Panc1 (cell line): ENCODE results near the gene TNFRSF18. TPM values are rescaled to one million over a fixed set of nuclear protein-coding genes. Genes with fewer than 3 reads are reported as not detected.
"Not testable (repeated sequence)": the region's sequence is repeated elsewhere in the genome, so short reads cannot be mapped to it uniquely, and the experiment has no call there.

Experiments used
- ATAC-seq: fragments of 200-7000 bp; cut with Tn5 transposase; 2 replicates; pipeline ENCODE4 v1.9.1; 2020; ENCODE audit warnings: mild to moderate bottlenecking, moderate library complexity
- BruUV-seq: library from RNA; stranded (reverse); fragments of 400-500 nt; replicated peaks from 2 replicates; lab custom pipeline; 2021; lab: Mats Ljungman, UMichigan
- CTCF ChIA-PET: fragments of 300-600 bp; sonication (Branson Sonifier 250); formaldehyde crosslinking; loops from one replicate; lab custom pipeline; 2022; ENCODE audit warnings: antibody characterized with exemption; lab: Charles Lee
- POLR2A ChIA-PET: fragments of 300-600 bp; sonication (Branson Sonifier 250); formaldehyde crosslinking; loops from one replicate; lab custom pipeline; 2022; ENCODE audit warnings: antibody characterized with exemption; lab: Charles Lee
- DNase-seq: peaks from one replicate; pipeline ENCODE4 v3.0.0-alpha.2; 2010; ENCODE audit warnings: low read depth, low spot score
- H3K27ac ChIP-seq: 2 replicates; pipeline ENCODE4 v1.5.1; 2011; ENCODE audit warnings: mild to moderate bottlenecking, low read length, inconsistent platforms
- H3K27me3 ChIP-seq: fragments of 200-500 bp; sonication (Bioruptor generic); 2 replicates; pipeline ENCODE4 v1.6.0; 2014; ENCODE audit warnings: low read length, inconsistent platforms; ENCODE audit not compliant: control insufficient read depth, insufficient read depth
- H3K36me3 ChIP-seq: fragments of 200-500 bp; sonication (Bioruptor generic); 2 replicates; pipeline ENCODE4 v1.5.1; 2014; ENCODE audit warnings: inconsistent platforms, mild to moderate bottlenecking, low read length, moderate library complexity; ENCODE audit not compliant: control insufficient read depth, insufficient read depth
- H3K4me1 ChIP-seq: 2 replicates; pipeline ENCODE4 v1.5.1; 2011; ENCODE audit warnings: inconsistent platforms, mild to moderate bottlenecking, low read length, moderate library complexity; ENCODE audit not compliant: control insufficient read depth, insufficient read depth
- H3K4me3 ChIP-seq, 2 experiments: 2 replicates each; pipeline ENCODE4 v1.5.1; 2011 to 2012; ENCODE audit warnings: low read depth in 2 of 2, low read length in 2 of 2, mild to moderate bottlenecking in 2 of 2, inconsistent platforms in 1 of 2, moderate library complexity in 1 of 2
- H3K9me3 ChIP-seq: fragments of 200-500 bp; sonication (Bioruptor generic); 2 replicates; pipeline ENCODE4 v1.5.1; 2014; ENCODE audit warnings: low read depth, mild to moderate bottlenecking, inconsistent platforms, low read length, moderate library complexity; ENCODE audit not compliant: control insufficient read depth, insufficient read depth
- POLR2AphosphoS5 ChIP-seq: IDR thresholded peaks from 2 replicates; pipeline ENCODE4 v1.6.1; 2012; ENCODE audit warnings: mild to moderate bottlenecking, low read depth, low read length, moderate library complexity
- SIN3A ChIP-seq: IDR thresholded peaks from 2 replicates; pipeline ENCODE4 v1.6.1; 2012; ENCODE audit warnings: low read depth, mild to moderate bottlenecking, low read length, moderate library complexity, borderline replicate concordance; ENCODE audit not compliant: insufficient read depth
- TCF7L2 ChIP-seq: IDR thresholded peaks from 2 replicates; pipeline ENCODE4 v1.6.1; 2011; ENCODE audit warnings: mild to moderate bottlenecking, low read depth, low read length, inconsistent platforms
- in situ Hi-C: cut with HindIII; loops from 2 replicates; pipeline ENCODE4 v1.10.0; 2016; ENCODE audit warnings: low sequenced_read_pairs, low pct_unique_long_range_greater_than_20kb
- intact Hi-C: fragments of 100-400 bp; cut with micrococcal nuclease; formaldehyde crosslinking; loops from one replicate; pipeline ENCODE4 v1.10.0; 2022; ENCODE audit not compliant: unreplicated experiment
- total RNA-seq: library from RNA; stranded (reverse); gene quantifications from one replicate; pipeline ENCODE4 v1.2.1, GENCODE V29; 2021; ENCODE audit not compliant: unreplicated experiment
- TF ChIP-seq, protein P1 (sequence below), 2 experiments: IDR thresholded peaks; 2 replicates each; pipeline ENCODE4 v1.6.1; 2011 to 2012; ENCODE audit warnings: low read depth in 2 of 2, control low read depth in 1 of 2, low read length in 1 of 2, mild to moderate bottlenecking in 1 of 2, moderate library complexity in 1 of 2; ENCODE audit not compliant: insufficient read depth in 1 of 2
- TF ChIP-seq, protein P2 (sequence below): fragments of 450-650 bp; IDR thresholded peaks from 2 replicates; pipeline ENCODE4 v1.5.1; 2017; ENCODE audit warnings: mild to moderate bottlenecking

Gene TNFRSF18
- total RNA-seq, 1 experiment from 2014 or later: 4.3 TPM

DNA sequence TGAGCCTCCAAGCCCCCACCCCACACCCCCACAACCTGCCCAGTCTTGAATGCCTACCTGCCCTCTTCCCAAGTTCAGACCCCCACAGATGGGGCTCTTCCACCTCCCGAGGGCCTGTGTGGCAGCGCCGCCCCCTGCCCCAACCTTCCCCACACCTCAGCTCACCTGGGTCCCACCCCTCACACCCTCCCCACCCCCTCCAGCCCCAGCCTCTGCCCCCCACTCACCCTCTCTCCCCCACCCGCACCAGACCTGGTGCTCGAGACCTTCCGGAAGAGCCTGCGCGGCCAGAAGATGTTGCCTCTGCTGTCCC, 9.2 kb downstream of the TNFRSF18 start:
- in situ Hi-C loops: no loop called here
- no peak for ATAC-seq
- H3K36me3 ChIP-seq: no peaks in the 10 kb centered on the region
- no TSS peak for BruUV-seq
- H3K4me1 ChIP-seq: no peaks in the 10 kb centered on the region
- ChIA-PET CTCF (no interaction called here), POLR2A (no interaction called here)
- no peak for DNase-seq
- no peaks in the 10 kb centered on the region for H3K27me3 ChIP-seq
- no peaks in the 10 kb centered on the region for H3K9me3 ChIP-seq
- no peak for TF ChIP-seq POLR2AphosphoS5
- TF ChIP-seq, protein P1, sequence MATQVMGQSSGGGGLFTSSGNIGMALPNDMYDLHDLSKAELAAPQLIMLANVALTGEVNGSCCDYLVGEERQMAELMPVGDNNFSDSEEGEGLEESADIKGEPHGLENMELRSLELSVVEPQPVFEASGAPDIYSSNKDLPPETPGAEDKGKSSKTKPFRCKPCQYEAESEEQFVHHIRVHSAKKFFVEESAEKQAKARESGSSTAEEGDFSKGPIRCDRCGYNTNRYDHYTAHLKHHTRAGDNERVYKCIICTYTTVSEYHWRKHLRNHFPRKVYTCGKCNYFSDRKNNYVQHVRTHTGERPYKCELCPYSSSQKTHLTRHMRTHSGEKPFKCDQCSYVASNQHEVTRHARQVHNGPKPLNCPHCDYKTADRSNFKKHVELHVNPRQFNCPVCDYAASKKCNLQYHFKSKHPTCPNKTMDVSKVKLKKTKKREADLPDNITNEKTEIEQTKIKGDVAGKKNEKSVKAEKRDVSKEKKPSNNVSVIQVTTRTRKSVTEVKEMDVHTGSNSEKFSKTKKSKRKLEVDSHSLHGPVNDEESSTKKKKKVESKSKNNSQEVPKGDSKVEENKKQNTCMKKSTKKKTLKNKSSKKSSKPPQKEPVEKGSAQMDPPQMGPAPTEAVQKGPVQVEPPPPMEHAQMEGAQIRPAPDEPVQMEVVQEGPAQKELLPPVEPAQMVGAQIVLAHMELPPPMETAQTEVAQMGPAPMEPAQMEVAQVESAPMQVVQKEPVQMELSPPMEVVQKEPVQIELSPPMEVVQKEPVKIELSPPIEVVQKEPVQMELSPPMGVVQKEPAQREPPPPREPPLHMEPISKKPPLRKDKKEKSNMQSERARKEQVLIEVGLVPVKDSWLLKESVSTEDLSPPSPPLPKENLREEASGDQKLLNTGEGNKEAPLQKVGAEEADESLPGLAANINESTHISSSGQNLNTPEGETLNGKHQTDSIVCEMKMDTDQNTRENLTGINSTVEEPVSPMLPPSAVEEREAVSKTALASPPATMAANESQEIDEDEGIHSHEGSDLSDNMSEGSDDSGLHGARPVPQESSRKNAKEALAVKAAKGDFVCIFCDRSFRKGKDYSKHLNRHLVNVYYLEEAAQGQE (IDR thresholded peaks at IDR 0.05; ENCODE audit: insufficient read depth in 1 of 2, low read depth in 2 of 2, low read length in 1 of 2): no peak
- no peak for TF ChIP-seq TCF7L2
- TF ChIP-seq, protein P2, sequence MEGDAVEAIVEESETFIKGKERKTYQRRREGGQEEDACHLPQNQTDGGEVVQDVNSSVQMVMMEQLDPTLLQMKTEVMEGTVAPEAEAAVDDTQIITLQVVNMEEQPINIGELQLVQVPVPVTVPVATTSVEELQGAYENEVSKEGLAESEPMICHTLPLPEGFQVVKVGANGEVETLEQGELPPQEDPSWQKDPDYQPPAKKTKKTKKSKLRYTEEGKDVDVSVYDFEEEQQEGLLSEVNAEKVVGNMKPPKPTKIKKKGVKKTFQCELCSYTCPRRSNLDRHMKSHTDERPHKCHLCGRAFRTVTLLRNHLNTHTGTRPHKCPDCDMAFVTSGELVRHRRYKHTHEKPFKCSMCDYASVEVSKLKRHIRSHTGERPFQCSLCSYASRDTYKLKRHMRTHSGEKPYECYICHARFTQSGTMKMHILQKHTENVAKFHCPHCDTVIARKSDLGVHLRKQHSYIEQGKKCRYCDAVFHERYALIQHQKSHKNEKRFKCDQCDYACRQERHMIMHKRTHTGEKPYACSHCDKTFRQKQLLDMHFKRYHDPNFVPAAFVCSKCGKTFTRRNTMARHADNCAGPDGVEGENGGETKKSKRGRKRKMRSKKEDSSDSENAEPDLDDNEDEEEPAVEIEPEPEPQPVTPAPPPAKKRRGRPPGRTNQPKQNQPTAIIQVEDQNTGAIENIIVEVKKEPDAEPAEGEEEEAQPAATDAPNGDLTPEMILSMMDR: no peak
- no peak for TF ChIP-seq SIN3A
- no peak overlapping the region for H3K4me3 ChIP-seq
- intact Hi-C loops: no loop called here
- H3K27ac ChIP-seq: no peak overlapping the region

DNA sequence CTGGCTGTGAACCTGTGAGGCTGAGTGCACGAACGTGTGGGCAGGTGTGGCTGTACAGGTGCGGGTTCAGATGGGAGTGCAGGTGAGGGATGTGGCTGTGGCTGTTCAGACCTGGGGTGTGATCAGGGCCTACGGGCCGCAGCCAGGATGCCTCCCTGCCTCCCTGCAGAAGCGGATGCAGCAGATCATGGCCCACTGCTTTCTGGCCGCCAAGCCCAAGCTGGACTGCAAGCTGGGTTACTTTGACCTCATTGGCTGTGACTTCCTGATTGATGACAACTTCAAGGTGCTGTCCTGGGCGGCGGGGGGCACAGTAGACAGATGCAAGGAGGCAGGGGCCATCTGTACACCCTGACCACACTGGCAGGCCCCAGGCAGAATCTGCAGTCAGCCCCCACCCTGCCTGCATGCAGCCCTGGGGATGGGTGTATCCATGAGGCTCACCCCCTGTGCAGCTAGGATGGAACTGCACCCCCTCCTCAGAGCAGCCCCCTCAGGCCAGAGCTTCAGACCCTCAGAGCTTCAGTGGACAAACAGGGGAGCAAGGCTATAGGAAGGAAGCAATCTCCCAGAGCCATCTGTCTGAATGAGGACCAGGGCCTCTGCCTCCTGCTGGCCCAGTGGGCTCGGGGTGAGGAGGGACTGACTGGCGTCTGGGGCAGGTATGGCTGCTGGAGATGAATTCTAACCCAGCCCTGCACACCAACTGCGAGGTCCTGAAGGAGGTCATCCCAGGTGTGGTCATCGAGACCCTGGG, 9.8 kb downstream of the TNFRSF18 start:
- no peak for ATAC-seq
- Histone ChIP-seq H3K27ac (no peak overlapping the region), H3K9me3 (no peaks in the 10 kb centered on the region), H3K4me1 (no peaks in the 10 kb centered on the region), H3K27me3 (no peaks in the 10 kb centered on the region), H3K4me3 (no peak overlapping the region), H3K36me3 (no peaks in the 10 kb centered on the region)
- POLR2A ChIA-PET: no interaction called here
- TF ChIP-seq TCF7L2 (no peak), POLR2AphosphoS5 (no peak), SIN3A (no peak)
- TF ChIP-seq, protein P2: no peak
- TF ChIP-seq, protein P1 (IDR thresholded peaks at IDR 0.05; ENCODE audit: insufficient read depth in 1 of 2, low read depth in 2 of 2, low read length in 1 of 2): no peak
- in situ Hi-C loops (no loop called here), intact Hi-C loops (no loop called here)
- CTCF ChIA-PET: no interaction called here
- BruUV-seq: no TSS peak
- no peak for DNase-seq

- POLR2A ChIA-PET, H3K9me3 ChIP-seq, CTCF ChIA-PET, H3K36me3 ChIP-seq, H3K27me3 ChIP-seq, H3K4me3 ChIP-seq, H3K4me1 ChIP-seq, BruUV-seq, H3K27ac ChIP-seq, DNase-seq, ATAC-seq, in situ Hi-C loops, intact Hi-C loops: not testable (repeated sequence)
Observed at GRCh38 chr1:1195726-1196125, 10.7 kb downstream of the TNFRSF18 start.
